Testis (tissue), 2 donors: ENCODE measurements around the gene SSBP3.

Experiments
- CTCF ChIP-seq, 3 experiments: fragments of 450-650 bp in 2 of 3; fragments of 200-600 bp in 1 of 3; sonication (generic) in 1 of 3; IDR thresholded peaks; one replicate each; pipeline ENCODE4 v1.5.1; 2016 to 2019; ENCODE audit warnings: antibody characterized with exemption in 3 of 3, mild to moderate bottlenecking in 2 of 3, moderate library complexity in 1 of 3
- POLR2A ChIP-seq: fragments of 450-650 bp; IDR thresholded peaks from one replicate; pipeline ENCODE4 v1.6.1; 2017; ENCODE audit warnings: antibody characterized with exemption, mild to moderate bottlenecking, moderate library complexity

GRCh38 chr1:54416435-54416834, 10.2 kb upstream of the SSBP3 start:
- no peak for TF ChIP-seq CTCF (IDR thresholded peaks at IDR 0.05)
- TF ChIP-seq POLR2A = no peak
